Type B pancreatic cell (in vitro differentiated cells): ENCODE measurements around the gene ESRRB. TPM values are rescaled to one million over a fixed set of nuclear protein-coding genes. Genes with fewer than 3 reads are reported as not detected.

Source experiments
- DNase-seq: peaks from one replicate; pipeline ENCODE4 v3.0.0; 2021; ENCODE audit warnings: mixed read lengths; ENCODE audit not compliant: unreplicated experiment; ENCODE audit errors: extremely low spot score
- H3K27ac Mint-ChIP-seq: 2 replicates; pipeline ENCODE4 v1.8.0; 2021; ENCODE audit warnings: mild to moderate bottlenecking, mixed read lengths
- H3K27me3 Mint-ChIP-seq: 2 replicates; pipeline ENCODE4 v1.8.0; 2021; ENCODE audit warnings: mixed read lengths
- H3K36me3 Mint-ChIP-seq: 2 replicates; pipeline ENCODE4 v1.8.0; 2021; ENCODE audit warnings: mixed read lengths
- H3K4me1 Mint-ChIP-seq: one replicate; pipeline ENCODE4 v1.8.0; 2021; ENCODE audit warnings: mixed read lengths; ENCODE audit not compliant: unreplicated experiment
- H3K4me3 Mint-ChIP-seq: 2 replicates; pipeline ENCODE4 v1.8.0; 2021; ENCODE audit warnings: mild to moderate bottlenecking, mixed read lengths
- H3K9me3 Mint-ChIP-seq: 2 replicates; pipeline ENCODE4 v1.8.0; 2021; ENCODE audit warnings: mixed read lengths
- total RNA-seq: library from RNA; stranded (reverse); gene quantifications from 2 replicates; pipeline ENCODE4 v1.2.1, GENCODE V29; 2021; ENCODE audit warnings: low replicate concordance
- TF ChIP-seq, protein P1 (sequence below): fragments of 200-600 bp; sonication (generic); conservative IDR thresholded peaks from 2 replicates; pipeline ENCODE4 v1.5.0; 2021; ENCODE audit warnings: antibody characterized with exemption, mild to moderate bottlenecking

Gene ESRRB
- total RNA-seq, 1 donor from 2014 or later: 0.94 TPM

DNA sequence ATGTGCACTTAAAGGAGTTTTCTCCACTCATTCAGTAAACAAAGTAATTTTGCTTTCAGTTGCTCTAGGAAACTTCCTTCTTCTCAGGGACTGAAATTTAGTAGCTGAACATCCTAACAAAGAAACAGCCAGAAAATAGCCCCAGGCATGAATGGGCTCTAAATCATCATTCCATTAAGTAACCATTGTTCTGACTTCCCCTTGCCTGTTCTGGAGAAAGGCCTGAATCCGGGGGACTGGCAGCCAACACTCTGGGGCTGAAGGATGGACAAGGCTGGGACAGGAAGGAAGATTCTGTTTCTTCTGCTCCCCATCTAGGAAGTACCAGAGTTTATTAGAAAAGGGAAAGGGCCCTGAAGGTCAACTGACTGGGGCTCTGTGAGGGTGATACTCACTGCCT, 104.5 kb downstream of the ESRRB start:
- TF ChIP-seq, protein P1, sequence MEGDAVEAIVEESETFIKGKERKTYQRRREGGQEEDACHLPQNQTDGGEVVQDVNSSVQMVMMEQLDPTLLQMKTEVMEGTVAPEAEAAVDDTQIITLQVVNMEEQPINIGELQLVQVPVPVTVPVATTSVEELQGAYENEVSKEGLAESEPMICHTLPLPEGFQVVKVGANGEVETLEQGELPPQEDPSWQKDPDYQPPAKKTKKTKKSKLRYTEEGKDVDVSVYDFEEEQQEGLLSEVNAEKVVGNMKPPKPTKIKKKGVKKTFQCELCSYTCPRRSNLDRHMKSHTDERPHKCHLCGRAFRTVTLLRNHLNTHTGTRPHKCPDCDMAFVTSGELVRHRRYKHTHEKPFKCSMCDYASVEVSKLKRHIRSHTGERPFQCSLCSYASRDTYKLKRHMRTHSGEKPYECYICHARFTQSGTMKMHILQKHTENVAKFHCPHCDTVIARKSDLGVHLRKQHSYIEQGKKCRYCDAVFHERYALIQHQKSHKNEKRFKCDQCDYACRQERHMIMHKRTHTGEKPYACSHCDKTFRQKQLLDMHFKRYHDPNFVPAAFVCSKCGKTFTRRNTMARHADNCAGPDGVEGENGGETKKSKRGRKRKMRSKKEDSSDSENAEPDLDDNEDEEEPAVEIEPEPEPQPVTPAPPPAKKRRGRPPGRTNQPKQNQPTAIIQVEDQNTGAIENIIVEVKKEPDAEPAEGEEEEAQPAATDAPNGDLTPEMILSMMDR: no peak
- Mint-ChIP-seq H3K36me3 (no peaks in the 10 kb centered on the region), H3K27me3 (peaks cover 27% of the 10 kb centered on the region)

DNA sequence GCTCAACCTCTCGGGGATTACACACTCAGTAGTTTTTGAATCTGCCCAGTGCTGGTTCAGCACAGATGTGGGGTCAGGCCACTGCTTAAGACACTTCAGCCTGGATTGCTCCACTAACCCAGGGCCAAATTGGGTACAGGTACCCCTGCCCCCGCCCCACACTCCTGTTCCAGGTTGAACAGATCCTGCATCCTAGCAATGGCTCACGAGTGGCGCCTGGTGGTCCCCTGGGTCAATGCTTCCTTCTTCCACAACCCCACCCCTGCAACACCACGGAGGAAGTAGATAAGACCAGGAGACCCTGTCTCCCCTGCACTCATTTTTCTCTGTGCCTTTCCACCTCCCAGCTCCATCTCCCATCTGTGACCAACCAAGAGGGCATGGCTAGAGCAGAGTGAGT, 108.4 kb downstream of the ESRRB start:
- Mint-ChIP-seq H3K9me3 (no peaks in the 10 kb centered on the region), H3K27ac (no peak overlapping the region), H3K36me3 (no peaks in the 10 kb centered on the region), H3K4me1 (peaks cover 33% of the 10 kb centered on the region), H3K4me3 (no peak overlapping the region), H3K27me3 (peaks cover 45% of the 10 kb centered on the region)
- TF ChIP-seq, protein P1: no peak
- no peak for DNase-seq

More for the DNA sequence above, 104.5 kb downstream of the ESRRB start:
- no peak for DNase-seq
- Mint-ChIP-seq H3K27ac (no peak overlapping the region), H3K4me3 (no peak overlapping the region), H3K9me3 (no peaks in the 10 kb centered on the region), H3K4me1 (peaks cover 11% of the 10 kb centered on the region)

GRCh38 chr14:76486251-76486743, 110.4 kb downstream of the ESRRB start:
- TF ChIP-seq, protein P1: no peak
- H3K4me1 Mint-ChIP-seq: peaks cover 36% of the 10 kb centered on the region
- H3K36me3 Mint-ChIP-seq: no peaks in the 10 kb centered on the region
- no peak overlapping the region for H3K4me3 Mint-ChIP-seq
- H3K27me3 Mint-ChIP-seq: peaks cover 49% of the 10 kb centered on the region
- H3K27ac Mint-ChIP-seq: no peak overlapping the region
- DNase-seq: no peak
- no peaks in the 10 kb centered on the region for H3K9me3 Mint-ChIP-seq

- no peak for DNase-seq
- Mint-ChIP-seq H3K27me3 (peaks cover 37% of the 10 kb centered on the region), H3K27ac (no peak overlapping the region), H3K9me3 (no peaks in the 10 kb centered on the region), H3K4me3 (no peak overlapping the region), H3K4me1 (peaks cover 39% of the 10 kb centered on the region), H3K36me3 (no peaks in the 10 kb centered on the region)
- TF ChIP-seq, protein P1: no peak
These were observed 112.6 kb downstream of the ESRRB start for GRCh38 chr14:76488551-76488950.

DNA sequence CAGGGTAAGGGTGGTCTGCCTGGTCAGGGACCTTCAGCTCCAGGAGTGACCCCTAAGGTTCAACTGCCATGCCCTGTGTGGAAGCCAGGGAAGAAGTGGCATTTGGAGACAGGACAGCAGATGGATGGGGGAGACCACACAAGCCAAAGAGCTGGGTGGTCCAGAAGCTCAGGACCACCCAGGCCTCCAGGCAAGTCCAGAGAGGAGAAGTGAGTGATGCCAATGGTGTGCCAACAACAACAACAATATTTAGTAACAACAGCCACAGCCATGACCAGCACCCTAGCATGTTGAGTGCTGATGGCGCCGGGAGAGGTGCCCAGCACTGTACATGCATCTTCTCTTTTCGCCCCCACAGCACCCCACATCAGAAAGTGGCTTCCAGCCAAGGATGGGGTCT, 113.7 kb downstream of the ESRRB start:
- TF ChIP-seq, protein P1: no peak
- DNase-seq: no peak
- Mint-ChIP-seq H3K4me3 (no peak overlapping the region), H3K36me3 (no peaks in the 10 kb centered on the region), H3K4me1 (peaks cover 39% of the 10 kb centered on the region), H3K27ac (no peak overlapping the region), H3K27me3 (peaks cover 33% of the 10 kb centered on the region), H3K9me3 (no peaks in the 10 kb centered on the region)

DNA sequence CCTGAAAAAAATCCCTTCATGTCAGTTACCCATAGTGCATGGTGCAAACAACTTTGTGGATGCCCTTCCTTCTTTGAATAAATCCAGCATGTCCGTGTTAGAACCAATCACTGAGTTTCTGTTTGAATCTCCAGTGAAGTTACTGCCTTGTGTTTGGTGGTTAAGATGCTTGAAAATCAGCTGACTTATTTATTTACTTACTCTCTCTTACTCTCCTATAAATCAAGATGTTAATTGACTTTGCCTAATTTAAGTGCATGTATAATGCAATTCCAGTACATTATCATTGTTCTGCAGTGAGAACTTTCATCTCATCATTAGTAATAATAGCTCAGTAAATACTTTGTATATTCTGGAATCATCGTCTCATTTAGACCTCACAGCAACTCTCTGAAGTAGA, 114.2 kb downstream of the ESRRB start:
- TF ChIP-seq, protein P1: no peak
- no peaks in the 10 kb centered on the region for H3K36me3 Mint-ChIP-seq
- no peak overlapping the region for H3K4me3 Mint-ChIP-seq
- H3K4me1 Mint-ChIP-seq: peaks cover 39% of the 10 kb centered on the region
- peaks cover 32% of the 10 kb centered on the region for H3K27me3 Mint-ChIP-seq
- H3K27ac Mint-ChIP-seq: no peak overlapping the region
- H3K9me3 Mint-ChIP-seq: no peaks in the 10 kb centered on the region
- DNase-seq: no peak
